Ishikawa (cell line): ENCODE results near the gene ANKRD52.

Source experiments
- CEBPB ChIP-seq: IDR thresholded peaks from 2 replicates; pipeline ENCODE4 v1.6.1; 2012
- CREB1 ChIP-seq: IDR thresholded peaks from 2 replicates; pipeline ENCODE4 v1.6.1; 2012; ENCODE audit warnings: low read depth
- EGR1 ChIP-seq: IDR thresholded peaks from 2 replicates; pipeline ENCODE4 v1.6.1; 2012
- EP300 ChIP-seq: IDR thresholded peaks from 2 replicates; pipeline ENCODE4 v1.6.1; 2012; ENCODE audit warnings: borderline replicate concordance
- FOXM1 ChIP-seq: IDR thresholded peaks from 2 replicates; pipeline ENCODE4 v1.6.1; 2012; ENCODE audit warnings: low read depth, borderline replicate concordance
- MAX ChIP-seq: IDR thresholded peaks from 2 replicates; pipeline ENCODE4 v1.6.1; 2012
- NFIC ChIP-seq: IDR thresholded peaks from 2 replicates; pipeline ENCODE4 v1.6.1; 2012
- RAD21 ChIP-seq: IDR thresholded peaks from 2 replicates; pipeline ENCODE4 v1.6.1; 2012; ENCODE audit warnings: low read depth
- REST ChIP-seq: IDR thresholded peaks from 2 replicates; pipeline ENCODE4 v1.6.1; 2012; ENCODE audit warnings: low read depth, mild to moderate bottlenecking
- TAF1 ChIP-seq: IDR thresholded peaks from 2 replicates; pipeline ENCODE4 v1.6.1; 2012; ENCODE audit warnings: low read depth, mild to moderate bottlenecking
- TCF12 ChIP-seq: IDR thresholded peaks from 2 replicates; pipeline ENCODE4 v1.6.1; 2012; ENCODE audit warnings: low read depth
- TEAD4 ChIP-seq: IDR thresholded peaks from 2 replicates; pipeline ENCODE4 v1.6.1; 2012
- USF1 ChIP-seq: IDR thresholded peaks from 2 replicates; pipeline ENCODE4 v1.6.1; 2012
- YY1 ChIP-seq: IDR thresholded peaks from 2 replicates; pipeline ENCODE4 v1.6.1; 2012; ENCODE audit warnings: low read depth
- ZBTB7A ChIP-seq: IDR thresholded peaks from 2 replicates; pipeline ENCODE4 v1.6.1; 2012; ENCODE audit warnings: low read depth

ANKRD52 gene

GRCh38 chr12:56255671-56256070 is 2.5 kb downstream of the ANKRD52 start:
- TF ChIP-seq YY1, result no peak
- no peak for TF ChIP-seq EP300
- TF ChIP-seq TCF12, result no peak
- TF ChIP-seq REST, result no peak
- no peak for TF ChIP-seq RAD21
- TF ChIP-seq CEBPB, result no peak
- no peak for TF ChIP-seq TEAD4
- TF ChIP-seq USF1, result no peak
- no peak for TF ChIP-seq TAF1
- TF ChIP-seq ZBTB7A, result no peak
- no peak for TF ChIP-seq MAX
- TF ChIP-seq CREB1, result no peak
- no peak for TF ChIP-seq NFIC
- TF ChIP-seq EGR1, result no peak
- no peak for TF ChIP-seq FOXM1

- no peak for TF ChIP-seq EP300
- TF ChIP-seq EGR1, result no peak
- TF ChIP-seq REST, result no peak
- TF ChIP-seq RAD21, result no peak
- TF ChIP-seq CEBPB, result no peak
- no peak for TF ChIP-seq FOXM1
- TF ChIP-seq TAF1, result no peak
- TF ChIP-seq NFIC, result no peak
- no peak for TF ChIP-seq ZBTB7A
- TF ChIP-seq TCF12, result no peak
- no peak for TF ChIP-seq YY1
- TF ChIP-seq CREB1, result no peak
- no peak for TF ChIP-seq TEAD4
- TF ChIP-seq USF1, result no peak
- no peak for TF ChIP-seq MAX
Observed at GRCh38 chr12:56253091-56253490, 5.1 kb downstream of the ANKRD52 start.

- TF ChIP-seq ZBTB7A (no peak), YY1 (no peak), CEBPB (no peak), EP300 (no peak), TEAD4 (no peak), TAF1 (no peak), FOXM1 (no peak), USF1 (no peak), RAD21 (no peak), EGR1 (no peak), CREB1 (no peak), MAX (no peak), NFIC (no peak), REST (no peak), TCF12 (no peak)
Observed at GRCh38 chr12:56252649-56253048, 5.5 kb downstream of the ANKRD52 start.

- TF ChIP-seq MAX (no peak), YY1 (no peak), USF1 (no peak), FOXM1 (no peak), TCF12 (no peak), CREB1 (no peak), TAF1 (no peak), NFIC (no peak), TEAD4 (no peak), RAD21 (no peak), CEBPB (no peak), EP300 (no peak), EGR1 (no peak), ZBTB7A (no peak), REST (no peak)
Observed at GRCh38 chr12:56248711-56249110, 9.5 kb downstream of the ANKRD52 start.
